ENCODE measurements around the gene FAM163B. TPM values are rescaled to one million over a fixed set of nuclear protein-coding genes. Genes with fewer than 3 reads are reported as not detected.

The FAM163B gene
- total and polyA plus RNA-seq, 9 of the 15 experiments (the other 6 are each of a cell fraction or from before 2014, with no cell fraction given), result not detected

DNA sequence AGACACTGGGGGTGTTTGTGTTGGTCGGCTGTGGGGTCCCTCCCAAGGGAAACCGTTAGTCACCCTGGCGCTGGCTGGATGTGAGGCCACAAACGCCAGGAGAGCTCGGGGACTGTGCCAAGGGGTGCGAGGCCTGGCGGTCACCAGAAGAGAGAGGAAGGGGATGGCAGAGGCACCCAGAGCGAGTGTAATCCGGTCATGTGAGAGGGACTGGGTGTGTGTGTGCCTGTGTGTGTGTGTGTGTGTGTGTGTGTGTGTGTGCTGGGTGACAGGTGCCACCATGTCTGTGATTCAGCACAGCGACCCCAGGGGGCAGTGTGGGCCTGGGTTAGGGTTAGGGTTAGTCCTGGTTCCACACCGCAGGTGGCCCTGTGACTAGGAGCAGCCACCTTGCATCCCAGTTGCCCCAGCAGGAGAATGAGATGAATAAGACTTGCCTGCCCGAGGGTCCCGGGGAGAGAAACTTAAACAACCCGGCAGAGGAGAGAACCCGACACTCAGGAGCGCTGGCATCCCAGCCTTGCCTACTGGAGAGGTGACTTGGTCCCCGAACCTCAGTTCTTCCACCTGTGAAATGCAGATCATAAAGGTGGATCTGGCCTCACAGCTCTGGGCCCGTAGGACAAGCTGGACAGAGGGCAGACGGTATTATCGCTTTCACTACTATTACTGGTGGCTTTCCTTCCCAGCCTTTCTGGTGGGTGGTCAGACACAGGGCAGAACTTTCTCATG lies 76.1 kb downstream of the FAM163B start (continued):
- TF ChIP-seq, protein P1, sequence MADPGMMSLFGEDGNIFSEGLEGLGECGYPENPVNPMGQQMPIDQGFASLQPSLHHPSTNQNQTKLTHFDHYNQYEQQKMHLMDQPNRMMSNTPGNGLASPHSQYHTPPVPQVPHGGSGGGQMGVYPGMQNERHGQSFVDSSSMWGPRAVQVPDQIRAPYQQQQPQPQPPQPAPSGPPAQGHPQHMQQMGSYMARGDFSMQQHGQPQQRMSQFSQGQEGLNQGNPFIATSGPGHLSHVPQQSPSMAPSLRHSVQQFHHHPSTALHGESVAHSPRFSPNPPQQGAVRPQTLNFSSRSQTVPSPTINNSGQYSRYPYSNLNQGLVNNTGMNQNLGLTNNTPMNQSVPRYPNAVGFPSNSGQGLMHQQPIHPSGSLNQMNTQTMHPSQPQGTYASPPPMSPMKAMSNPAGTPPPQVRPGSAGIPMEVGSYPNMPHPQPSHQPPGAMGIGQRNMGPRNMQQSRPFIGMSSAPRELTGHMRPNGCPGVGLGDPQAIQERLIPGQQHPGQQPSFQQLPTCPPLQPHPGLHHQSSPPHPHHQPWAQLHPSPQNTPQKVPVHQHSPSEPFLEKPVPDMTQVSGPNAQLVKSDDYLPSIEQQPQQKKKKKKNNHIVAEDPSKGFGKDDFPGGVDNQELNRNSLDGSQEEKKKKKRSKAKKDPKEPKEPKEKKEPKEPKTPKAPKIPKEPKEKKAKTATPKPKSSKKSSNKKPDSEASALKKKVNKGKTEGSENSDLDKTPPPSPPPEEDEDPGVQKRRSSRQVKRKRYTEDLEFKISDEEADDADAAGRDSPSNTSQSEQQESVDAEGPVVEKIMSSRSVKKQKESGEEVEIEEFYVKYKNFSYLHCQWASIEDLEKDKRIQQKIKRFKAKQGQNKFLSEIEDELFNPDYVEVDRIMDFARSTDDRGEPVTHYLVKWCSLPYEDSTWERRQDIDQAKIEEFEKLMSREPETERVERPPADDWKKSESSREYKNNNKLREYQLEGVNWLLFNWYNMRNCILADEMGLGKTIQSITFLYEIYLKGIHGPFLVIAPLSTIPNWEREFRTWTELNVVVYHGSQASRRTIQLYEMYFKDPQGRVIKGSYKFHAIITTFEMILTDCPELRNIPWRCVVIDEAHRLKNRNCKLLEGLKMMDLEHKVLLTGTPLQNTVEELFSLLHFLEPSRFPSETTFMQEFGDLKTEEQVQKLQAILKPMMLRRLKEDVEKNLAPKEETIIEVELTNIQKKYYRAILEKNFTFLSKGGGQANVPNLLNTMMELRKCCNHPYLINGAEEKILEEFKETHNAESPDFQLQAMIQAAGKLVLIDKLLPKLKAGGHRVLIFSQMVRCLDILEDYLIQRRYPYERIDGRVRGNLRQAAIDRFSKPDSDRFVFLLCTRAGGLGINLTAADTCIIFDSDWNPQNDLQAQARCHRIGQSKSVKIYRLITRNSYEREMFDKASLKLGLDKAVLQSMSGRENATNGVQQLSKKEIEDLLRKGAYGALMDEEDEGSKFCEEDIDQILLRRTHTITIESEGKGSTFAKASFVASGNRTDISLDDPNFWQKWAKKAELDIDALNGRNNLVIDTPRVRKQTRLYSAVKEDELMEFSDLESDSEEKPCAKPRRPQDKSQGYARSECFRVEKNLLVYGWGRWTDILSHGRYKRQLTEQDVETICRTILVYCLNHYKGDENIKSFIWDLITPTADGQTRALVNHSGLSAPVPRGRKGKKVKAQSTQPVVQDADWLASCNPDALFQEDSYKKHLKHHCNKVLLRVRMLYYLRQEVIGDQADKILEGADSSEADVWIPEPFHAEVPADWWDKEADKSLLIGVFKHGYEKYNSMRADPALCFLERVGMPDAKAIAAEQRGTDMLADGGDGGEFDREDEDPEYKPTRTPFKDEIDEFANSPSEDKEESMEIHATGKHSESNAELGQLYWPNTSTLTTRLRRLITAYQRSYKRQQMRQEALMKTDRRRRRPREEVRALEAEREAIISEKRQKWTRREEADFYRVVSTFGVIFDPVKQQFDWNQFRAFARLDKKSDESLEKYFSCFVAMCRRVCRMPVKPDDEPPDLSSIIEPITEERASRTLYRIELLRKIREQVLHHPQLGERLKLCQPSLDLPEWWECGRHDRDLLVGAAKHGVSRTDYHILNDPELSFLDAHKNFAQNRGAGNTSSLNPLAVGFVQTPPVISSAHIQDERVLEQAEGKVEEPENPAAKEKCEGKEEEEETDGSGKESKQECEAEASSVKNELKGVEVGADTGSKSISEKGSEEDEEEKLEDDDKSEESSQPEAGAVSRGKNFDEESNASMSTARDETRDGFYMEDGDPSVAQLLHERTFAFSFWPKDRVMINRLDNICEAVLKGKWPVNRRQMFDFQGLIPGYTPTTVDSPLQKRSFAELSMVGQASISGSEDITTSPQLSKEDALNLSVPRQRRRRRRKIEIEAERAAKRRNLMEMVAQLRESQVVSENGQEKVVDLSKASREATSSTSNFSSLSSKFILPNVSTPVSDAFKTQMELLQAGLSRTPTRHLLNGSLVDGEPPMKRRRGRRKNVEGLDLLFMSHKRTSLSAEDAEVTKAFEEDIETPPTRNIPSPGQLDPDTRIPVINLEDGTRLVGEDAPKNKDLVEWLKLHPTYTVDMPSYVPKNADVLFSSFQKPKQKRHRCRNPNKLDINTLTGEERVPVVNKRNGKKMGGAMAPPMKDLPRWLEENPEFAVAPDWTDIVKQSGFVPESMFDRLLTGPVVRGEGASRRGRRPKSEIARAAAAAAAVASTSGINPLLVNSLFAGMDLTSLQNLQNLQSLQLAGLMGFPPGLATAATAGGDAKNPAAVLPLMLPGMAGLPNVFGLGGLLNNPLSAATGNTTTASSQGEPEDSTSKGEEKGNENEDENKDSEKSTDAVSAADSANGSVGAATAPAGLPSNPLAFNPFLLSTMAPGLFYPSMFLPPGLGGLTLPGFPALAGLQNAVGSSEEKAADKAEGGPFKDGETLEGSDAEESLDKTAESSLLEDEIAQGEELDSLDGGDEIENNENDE (IDR thresholded peaks at IDR 0.05; ENCODE audit: low read depth, low read length), result no peak
- TF ChIP-seq DIDO1 (tag; IDR thresholded peaks at IDR 0.05; ENCODE audit: low read depth) (peak; percentile 63; the same call in 1 of the 2 replicates), CTCFL (IDR thresholded peaks at IDR 0.05; ENCODE audit: borderline replicate concordance, insufficient read depth, low read depth, low read length, poor library complexity, severe bottlenecking) (peak; percentile 21), ZNF140 (CRISPR knock-in tag; IDR thresholded peaks at IDR 0.05) (no peak), CREM (IDR thresholded peaks at IDR 0.05; ENCODE audit: low read depth) (peak; percentile 58), NCOA4 (IDR thresholded peaks at IDR 0.05; ENCODE audit: partially characterized antibody) (no peak), XRCC5 (IDR thresholded peaks at IDR 0.05; ENCODE audit: low read depth, low read length) (no peak; the same call in 1 of the 2 replicates), MCM3 (IDR thresholded peaks at IDR 0.05) (peak; percentile 89; the same call in 1 of the 2 replicates), NFE2L1 (tag; IDR thresholded peaks at IDR 0.05; ENCODE audit: borderline replicate concordance, low read depth) (no peak), NBN (IDR thresholded peaks at IDR 0.05; ENCODE audit: low read depth) (0 out of 2 replicates have a peak, but pooled peaks have one; percentile 49), ZNF431 (CRISPR knock-in tag; IDR thresholded peaks at IDR 0.05) (no peak)
- TF ChIP-seq, protein P2, sequence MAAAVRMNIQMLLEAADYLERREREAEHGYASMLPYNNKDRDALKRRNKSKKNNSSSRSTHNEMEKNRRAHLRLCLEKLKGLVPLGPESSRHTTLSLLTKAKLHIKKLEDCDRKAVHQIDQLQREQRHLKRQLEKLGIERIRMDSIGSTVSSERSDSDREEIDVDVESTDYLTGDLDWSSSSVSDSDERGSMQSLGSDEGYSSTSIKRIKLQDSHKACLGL (CRISPR knock-in tag; IDR thresholded peaks at IDR 0.05; ENCODE audit: borderline replicate concordance, poor library complexity, severe bottlenecking), result no peak

All from K562 (cell line).